K562 (cell line): ENCODE results near the gene GTF3C4.

Source experiments
- CBFB ChIP-seq: sonication (generic); formaldehyde crosslinking; IDR thresholded peaks from 2 replicates; pipeline ENCODE4 v1.4.0; 2020; ENCODE audit warnings: mild to moderate bottlenecking, missing genetic modification reagents
- CHD2 ChIP-seq: IDR thresholded peaks from 2 replicates; pipeline ENCODE4 v1.6.1; 2011; ENCODE audit warnings: low read depth, low read length
- FOXM1 ChIP-seq, 2 experiments: fragments of 450-650 bp in 1 of 2; sonication (generic) in 1 of 2; formaldehyde crosslinking in 1 of 2; IDR thresholded peaks; 2 replicates each; pipeline versions ENCODE4 v1.6.1 to v1.9.0; 2017 to 2022; ENCODE audit warnings: low read depth in 2 of 2, mild to moderate bottlenecking in 2 of 2, missing genetic modification reagents in 1 of 2, moderate library complexity in 1 of 2
- GATAD2B ChIP-seq: fragments of 450-650 bp; IDR thresholded peaks from 2 replicates; pipeline ENCODE4 v1.6.1; 2017; ENCODE audit warnings: mild to moderate bottlenecking, borderline replicate concordance
- MAFK ChIP-seq: IDR thresholded peaks from 2 replicates; pipeline ENCODE4 v1.6.1; 2011; ENCODE audit warnings: low read length, improper control_type of control experiment
- MXI1 ChIP-seq: IDR thresholded peaks from 2 replicates; pipeline ENCODE4 v1.6.1; 2011; ENCODE audit warnings: low read depth, mild to moderate bottlenecking, improper control_type of control experiment, low read length
- MYBL2 ChIP-seq, 2 experiments: fragments of 450-650 bp in 1 of 2; sonication (generic) in 1 of 2; formaldehyde crosslinking in 1 of 2; IDR thresholded peaks; 2 replicates each; pipeline versions ENCODE4 v1.6.1 to v1.8.1; 2017 to 2022; ENCODE audit warnings: borderline replicate concordance in 1 of 2, inconsistent platforms in 1 of 2, low read depth in 1 of 2, mild to moderate bottlenecking in 1 of 2, missing genetic modification reagents in 1 of 2, moderate library complexity in 1 of 2
- PHF20 ChIP-seq: fragments of 450-650 bp; IDR thresholded peaks from 2 replicates; pipeline ENCODE4 v1.6.1; 2018; ENCODE audit not compliant: partially characterized antibody
- RAD21 ChIP-seq, 2 experiments: fragments of 250-450 bp in 1 of 2; fragments of 450-650 bp in 1 of 2; sonication (Bioruptor Pico) in 1 of 2; formaldehyde crosslinking in 1 of 2; IDR thresholded peaks in 1 of 2; conservative IDR thresholded peaks in 1 of 2; 2 replicates each; pipeline versions ENCODE4 v1.4.0 to v1.8.0; 2020 to 2022; ENCODE audit warnings: mild to moderate bottlenecking in 2 of 2, moderate library complexity in 1 of 2
- SRF ChIP-seq, 2 experiments: fragments of 250-450, 450-650 bp in 1 of 2; sonication (Bioruptor Pico) in 1 of 2; sonication (generic) in 1 of 2; formaldehyde crosslinking; IDR thresholded peaks; 2 replicates each; pipeline versions ENCODE4 v1.5.0 to v1.5.1; 2020 to 2022; ENCODE audit warnings: mild to moderate bottlenecking in 1 of 2, missing genetic modification reagents in 1 of 2
- UBTF ChIP-seq, 2 experiments: IDR thresholded peaks; 2 replicates each; pipeline ENCODE4 v1.6.1; 2012; ENCODE audit warnings: improper control_type of control experiment in 2 of 2, low read depth in 2 of 2, low read length in 2 of 2, borderline replicate concordance in 1 of 2
- ZNF232 ChIP-seq: sonication (generic); formaldehyde crosslinking; IDR thresholded peaks from 2 replicates; pipeline ENCODE4 v1.8.0; 2022; ENCODE audit warnings: mild to moderate bottlenecking, missing genetic modification reagents
- TF ChIP-seq, protein P1 (sequence below), 3 experiments: IDR thresholded peaks in 2 of 3; conservative IDR thresholded peaks in 1 of 3; 2 replicates each; pipeline ENCODE4 v1.5.1; 2011 to 2012; ENCODE audit warnings: low read length in 3 of 3, mild to moderate bottlenecking in 3 of 3, control low read depth in 2 of 3, improper control_type of control experiment in 1 of 3, inconsistent platforms in 1 of 3, low read depth in 1 of 3, mixed read lengths in 1 of 3, moderate library complexity in 1 of 3; ENCODE audit not compliant: insufficient read depth in 2 of 3
- TF ChIP-seq, protein P2 (sequence below): fragments of 450-650 bp; IDR thresholded peaks from 2 replicates; pipeline ENCODE4 v1.6.1; 2018; ENCODE audit not compliant: partially characterized antibody

DNA sequence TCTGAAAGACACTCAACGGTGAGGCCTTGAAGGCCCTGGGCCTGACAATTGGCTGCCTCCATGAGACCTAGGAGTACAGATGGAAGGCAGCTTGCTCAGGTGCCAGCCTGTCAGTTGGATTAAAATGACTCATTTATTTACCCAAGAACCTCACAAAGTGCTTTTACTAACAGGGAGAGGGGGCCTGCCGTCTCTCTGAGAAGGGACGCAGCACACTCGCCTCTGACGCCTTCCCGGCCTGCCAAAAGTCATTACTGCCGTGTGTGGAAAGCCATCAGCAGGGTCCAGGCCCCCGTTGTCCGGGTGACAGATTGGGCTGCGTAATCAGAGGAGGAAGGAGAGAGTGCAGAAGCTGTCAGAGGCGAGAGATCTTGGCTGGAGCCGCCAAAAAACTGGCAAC lies 32.9 kb upstream of the GTF3C4 start:
- TF ChIP-seq, protein P1, sequence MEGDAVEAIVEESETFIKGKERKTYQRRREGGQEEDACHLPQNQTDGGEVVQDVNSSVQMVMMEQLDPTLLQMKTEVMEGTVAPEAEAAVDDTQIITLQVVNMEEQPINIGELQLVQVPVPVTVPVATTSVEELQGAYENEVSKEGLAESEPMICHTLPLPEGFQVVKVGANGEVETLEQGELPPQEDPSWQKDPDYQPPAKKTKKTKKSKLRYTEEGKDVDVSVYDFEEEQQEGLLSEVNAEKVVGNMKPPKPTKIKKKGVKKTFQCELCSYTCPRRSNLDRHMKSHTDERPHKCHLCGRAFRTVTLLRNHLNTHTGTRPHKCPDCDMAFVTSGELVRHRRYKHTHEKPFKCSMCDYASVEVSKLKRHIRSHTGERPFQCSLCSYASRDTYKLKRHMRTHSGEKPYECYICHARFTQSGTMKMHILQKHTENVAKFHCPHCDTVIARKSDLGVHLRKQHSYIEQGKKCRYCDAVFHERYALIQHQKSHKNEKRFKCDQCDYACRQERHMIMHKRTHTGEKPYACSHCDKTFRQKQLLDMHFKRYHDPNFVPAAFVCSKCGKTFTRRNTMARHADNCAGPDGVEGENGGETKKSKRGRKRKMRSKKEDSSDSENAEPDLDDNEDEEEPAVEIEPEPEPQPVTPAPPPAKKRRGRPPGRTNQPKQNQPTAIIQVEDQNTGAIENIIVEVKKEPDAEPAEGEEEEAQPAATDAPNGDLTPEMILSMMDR (IDR thresholded peaks at IDR 0.05 in 2 of 3, conservative IDR thresholded peaks at IDR 0.05 in 1 of 3; ENCODE audit: insufficient read depth in 2 of 3, low read depth in 1 of 3, low read length in 3 of 3): no peak
- TF ChIP-seq CBFB (CRISPR knock-in tag) (no peak), FOXM1 (IDR thresholded peaks at IDR 0.05; ENCODE audit: low read depth) (no peak), FOXM1 (CRISPR knock-in tag; IDR thresholded peaks at IDR 0.05; ENCODE audit: low read depth) (no peak), CHD2 (no peak), MXI1 (no peak), SRF (CRISPR knock-in tag; IDR thresholded peaks at IDR 0.05) (no peak), PHF20 (no peak), GATAD2B (no peak), ZNF232 (CRISPR knock-in tag) (no peak), UBTF (IDR thresholded peaks at IDR 0.05; ENCODE audit: borderline replicate concordance in 1 of 2, low read depth in 2 of 2, low read length in 2 of 2) (no peak), MAFK (no peak), MYBL2 (IDR thresholded peaks at IDR 0.05; ENCODE audit: low read depth) (no peak), MYBL2 (CRISPR knock-in tag; IDR thresholded peaks at IDR 0.05; ENCODE audit: borderline replicate concordance) (no peak), RAD21 (CRISPR knock-in tag; conservative IDR thresholded peaks at IDR 0.05 in 1 of 2, IDR thresholded peaks at IDR 0.05 in 1 of 2) (no peak)
- TF ChIP-seq, protein P2, sequence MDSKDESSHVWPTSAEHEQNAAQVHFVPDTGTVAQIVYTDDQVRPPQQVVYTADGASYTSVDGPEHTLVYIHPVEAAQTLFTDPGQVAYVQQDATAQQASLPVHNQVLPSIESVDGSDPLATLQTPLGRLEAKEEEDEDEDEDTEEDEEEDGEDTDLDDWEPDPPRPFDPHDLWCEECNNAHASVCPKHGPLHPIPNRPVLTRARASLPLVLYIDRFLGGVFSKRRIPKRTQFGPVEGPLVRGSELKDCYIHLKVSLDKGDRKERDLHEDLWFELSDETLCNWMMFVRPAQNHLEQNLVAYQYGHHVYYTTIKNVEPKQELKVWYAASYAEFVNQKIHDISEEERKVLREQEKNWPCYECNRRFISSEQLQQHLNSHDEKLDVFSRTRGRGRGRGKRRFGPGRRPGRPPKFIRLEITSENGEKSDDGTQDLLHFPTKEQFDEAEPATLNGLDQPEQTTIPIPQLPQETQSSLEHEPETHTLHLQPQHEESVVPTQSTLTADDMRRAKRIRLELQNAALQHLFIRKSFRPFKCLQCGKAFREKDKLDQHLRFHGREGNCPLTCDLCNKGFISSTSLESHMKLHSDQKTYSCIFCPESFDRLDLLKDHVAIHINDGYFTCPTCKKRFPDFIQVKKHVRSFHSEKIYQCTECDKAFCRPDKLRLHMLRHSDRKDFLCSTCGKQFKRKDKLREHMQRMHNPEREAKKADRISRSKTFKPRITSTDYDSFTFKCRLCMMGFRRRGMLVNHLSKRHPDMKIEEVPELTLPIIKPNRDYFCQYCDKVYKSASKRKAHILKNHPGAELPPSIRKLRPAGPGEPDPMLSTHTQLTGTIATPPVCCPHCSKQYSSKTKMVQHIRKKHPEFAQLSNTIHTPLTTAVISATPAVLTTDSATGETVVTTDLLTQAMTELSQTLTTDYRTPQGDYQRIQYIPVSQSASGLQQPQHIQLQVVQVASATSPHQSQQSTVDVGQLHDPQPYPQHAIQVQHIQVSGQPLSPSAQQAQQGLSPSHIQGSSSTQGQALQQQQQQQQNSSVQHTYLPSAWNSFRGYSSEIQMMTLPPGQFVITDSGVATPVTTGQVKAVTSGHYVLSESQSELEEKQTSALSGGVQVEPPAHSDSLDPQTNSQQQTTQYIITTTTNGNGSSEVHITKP: no peak
